Dedifferentiated amniotic fluid mesenchymal stem cell (primary cell): ENCODE data around the gene IGFL3.
"Not testable (repeated sequence)": the region's sequence is repeated elsewhere in the genome, so short reads cannot be mapped to it uniquely, and the experiment has no call there.

Experiments
- DNase-seq: peaks from one replicate; pipeline ENCODE4 v3.0.0-alpha.2; 2016; ENCODE audit errors: extremely low spot score

IGFL3 gene

DNA sequence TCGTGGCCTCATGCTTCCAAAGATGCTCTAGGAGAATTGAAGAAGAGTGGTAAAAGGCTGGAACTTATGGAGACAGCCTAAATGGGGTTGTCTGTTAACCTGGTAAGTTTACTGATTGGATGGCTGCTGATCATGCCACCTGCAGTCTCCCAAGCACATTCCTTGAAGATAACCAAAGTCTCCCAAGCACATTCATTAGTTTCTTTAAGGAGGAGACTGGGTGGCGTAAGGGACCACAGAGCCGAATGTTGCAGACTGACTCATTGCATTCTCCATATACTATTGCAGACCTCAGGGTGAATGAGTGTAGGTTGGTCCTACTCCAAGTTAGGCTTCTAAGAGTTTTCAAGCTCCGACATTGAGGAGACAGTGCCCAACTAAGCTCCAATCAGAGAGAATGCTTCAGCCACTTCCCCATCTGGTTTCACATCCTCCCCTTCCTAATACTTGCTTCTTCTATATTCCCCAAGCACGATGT is at the start of gene IGFL3:
IGFL3 (minus strand) TSS at position 51 of the 478 bp plus-strand sequence; CDS start at position 12, 39 bp downstream.
- no peak for DNase-seq

DNA sequence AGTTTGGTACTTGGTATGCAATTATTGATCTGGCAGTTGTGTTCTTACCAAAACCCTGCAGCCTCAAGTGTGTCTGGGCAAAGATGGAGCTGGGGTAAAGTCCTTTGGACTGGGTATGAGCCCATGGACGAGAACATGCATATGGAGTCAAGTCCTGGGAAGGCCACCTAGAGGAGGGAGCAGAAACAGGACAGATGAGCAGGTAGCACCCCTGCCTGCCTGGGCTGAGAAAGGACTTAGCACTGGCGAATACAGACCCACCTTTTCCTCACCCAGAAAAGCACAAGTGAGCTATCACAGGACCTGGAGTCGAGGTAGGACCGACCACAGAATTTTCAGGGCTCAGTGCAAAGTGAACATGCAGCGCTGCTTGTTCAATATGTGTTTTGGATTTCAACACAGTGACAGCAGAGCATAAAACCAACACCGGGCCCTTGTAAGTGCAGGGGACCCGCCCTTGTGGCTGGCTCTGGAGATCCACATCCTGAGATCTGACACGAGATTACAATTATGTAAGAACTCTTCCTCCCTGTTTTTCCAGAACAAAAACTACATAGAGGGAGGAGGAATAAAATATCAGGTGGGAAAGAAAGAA is 49.5 kb upstream of the IGFL3 start:
- no peak for DNase-seq

DNA sequence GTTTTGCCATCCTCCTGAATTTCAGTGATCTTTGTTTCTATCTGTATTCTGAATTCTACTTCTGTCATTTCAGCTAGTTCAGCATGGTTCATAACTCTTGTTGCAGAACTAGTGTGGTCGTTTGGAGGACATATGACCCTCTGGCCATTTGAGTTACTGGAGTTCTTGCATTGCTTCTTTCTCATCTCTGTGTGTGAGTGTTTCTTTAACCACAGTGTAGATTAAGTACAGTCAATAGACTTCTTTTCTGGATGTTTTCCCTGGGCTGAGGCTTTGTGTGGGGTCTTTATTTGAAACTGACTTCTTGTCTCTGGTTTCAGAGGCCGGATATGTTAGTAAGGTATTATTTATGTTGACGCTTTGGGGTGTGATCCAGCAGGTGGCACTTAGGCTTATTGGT is 38.2 kb upstream of the IGFL3 start:
- no peak for DNase-seq

DNA sequence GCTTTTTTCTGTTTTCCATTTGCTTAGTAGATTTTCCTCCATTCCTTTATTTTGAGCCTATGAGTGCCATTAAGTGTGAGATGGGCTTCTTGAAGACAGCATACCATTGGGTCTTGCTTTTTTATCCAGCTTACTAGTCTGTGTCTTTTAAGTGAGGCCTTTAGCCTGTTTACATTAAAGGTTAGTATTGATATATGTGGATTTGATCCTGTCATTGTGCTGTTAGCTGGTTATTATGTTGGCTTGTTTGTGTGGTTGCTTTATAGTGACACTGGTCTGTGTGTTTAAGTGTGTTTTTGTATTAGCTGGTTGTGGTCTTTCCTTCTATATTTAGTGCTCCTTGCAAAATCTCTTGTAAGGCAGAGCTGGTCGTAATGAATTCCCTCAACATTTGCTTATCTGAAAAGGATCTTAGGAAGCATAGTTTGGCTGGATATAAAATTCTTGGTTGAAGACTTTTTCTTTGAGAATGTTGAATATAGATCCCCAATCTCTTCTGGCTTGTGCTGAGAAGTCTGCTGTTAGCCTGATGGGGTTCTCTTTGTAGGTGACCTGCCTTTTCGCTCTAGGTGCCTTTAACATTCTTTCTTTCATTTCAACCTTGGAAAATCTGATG is 37.3 kb upstream of the IGFL3 start:
- not testable (repeated sequence) for DNase-seq

DNA sequence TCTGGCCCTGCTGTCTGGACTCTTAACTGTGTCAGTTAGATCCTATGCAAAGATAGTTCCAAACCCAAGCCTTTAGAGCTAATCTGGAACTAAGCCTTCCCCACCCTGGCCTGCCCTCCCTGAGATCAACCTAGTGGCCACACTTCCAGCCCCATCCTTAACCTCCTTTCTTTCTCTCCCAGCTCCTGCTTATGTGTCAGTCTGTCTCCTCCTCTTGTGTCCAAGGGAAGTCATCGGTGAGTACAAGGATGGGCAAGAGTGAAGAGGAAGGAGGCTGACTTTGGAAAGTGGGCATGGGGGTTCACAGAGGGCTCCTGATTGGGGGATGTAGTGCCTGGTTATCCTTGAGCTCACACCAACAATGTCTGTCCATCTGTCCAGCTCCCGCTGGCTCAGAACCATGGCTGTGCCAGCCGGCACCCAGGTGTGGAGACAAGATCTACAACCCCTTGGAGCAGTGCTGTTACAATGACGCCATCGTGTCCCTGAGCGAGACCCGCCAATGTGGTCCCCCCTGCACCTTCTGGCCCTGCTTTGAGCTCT is 35.8 kb upstream of the IGFL3 start:
- no peak for DNase-seq

DNA sequence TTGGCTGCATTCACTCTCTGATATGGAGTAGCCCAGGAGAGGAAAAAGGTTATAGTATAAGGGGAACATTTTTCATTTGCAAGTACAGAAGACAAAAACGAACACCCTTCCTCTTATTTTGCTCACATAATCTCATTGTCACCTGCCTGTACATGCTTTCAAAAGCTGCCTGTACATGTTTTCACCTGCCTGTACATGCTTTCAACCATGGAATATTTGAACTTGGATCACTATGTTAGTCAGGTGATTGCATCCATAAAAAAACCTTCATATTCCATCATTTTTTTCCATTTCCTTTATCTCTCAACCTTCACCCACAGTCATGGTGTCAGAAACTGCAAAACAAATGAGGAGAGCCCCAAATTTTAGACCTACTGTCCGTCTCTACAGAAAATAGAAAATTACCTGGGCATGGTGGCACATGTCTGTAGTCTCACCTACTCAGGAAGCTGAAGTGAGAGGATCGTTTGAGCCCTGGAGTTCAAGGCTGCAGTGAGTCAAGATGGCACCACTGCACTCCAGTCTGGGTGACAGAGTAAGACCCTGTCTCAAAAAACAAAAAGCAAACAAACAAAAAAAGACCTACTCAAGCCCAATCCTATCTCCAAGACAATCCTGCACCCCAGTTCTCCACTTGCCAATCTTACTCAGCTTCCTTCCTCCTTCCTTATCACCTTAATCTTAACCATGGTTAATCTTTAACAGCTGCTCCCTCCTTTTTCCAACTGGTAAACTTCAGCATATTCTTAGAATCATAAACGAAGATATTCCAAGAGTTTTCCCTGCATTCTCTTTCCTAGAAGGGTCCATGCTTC is 35.1 kb upstream of the IGFL3 start:
- DNase-seq: no peak

DNA sequence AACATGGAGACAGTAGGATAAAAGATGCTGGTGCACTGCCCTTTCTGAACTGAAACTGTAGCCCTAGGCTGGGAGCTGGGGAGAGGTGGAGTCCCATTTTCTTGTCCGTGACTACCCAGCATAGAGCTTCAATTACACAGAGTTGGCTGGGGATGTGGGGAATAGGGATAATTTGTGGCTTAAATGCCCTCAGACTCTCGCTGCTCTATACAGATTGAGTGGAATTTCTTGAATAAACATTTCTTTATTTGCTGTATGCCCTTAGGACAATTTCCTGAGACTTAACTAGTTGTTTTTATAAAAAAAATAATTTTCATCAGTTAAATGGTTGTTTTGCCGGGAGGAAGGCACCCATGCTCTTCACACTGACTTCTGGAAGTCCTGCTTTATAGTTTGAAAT is 30.7 kb upstream of the IGFL3 start:
- DNase-seq: peak; percentile 38

DNA sequence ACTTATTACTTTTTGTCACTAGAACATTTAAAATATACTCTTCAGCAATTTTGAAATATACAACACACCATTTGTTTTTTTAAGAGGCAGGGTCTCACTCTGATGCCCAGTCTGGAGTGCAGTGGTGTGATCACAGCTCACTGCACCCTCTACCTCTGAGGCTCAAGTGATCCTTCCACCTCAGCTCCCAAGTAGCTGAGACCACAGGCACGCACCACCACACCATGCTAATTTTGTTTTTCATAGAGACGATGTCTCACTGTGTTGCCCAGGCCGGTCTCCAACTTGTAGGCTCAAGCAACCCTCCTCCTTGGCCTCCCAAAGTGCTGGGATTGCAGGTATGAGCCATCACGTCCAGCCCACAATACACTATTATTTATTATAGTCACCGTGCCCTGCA is 26.1 kb upstream of the IGFL3 start:
- DNase-seq: no peak

DNA sequence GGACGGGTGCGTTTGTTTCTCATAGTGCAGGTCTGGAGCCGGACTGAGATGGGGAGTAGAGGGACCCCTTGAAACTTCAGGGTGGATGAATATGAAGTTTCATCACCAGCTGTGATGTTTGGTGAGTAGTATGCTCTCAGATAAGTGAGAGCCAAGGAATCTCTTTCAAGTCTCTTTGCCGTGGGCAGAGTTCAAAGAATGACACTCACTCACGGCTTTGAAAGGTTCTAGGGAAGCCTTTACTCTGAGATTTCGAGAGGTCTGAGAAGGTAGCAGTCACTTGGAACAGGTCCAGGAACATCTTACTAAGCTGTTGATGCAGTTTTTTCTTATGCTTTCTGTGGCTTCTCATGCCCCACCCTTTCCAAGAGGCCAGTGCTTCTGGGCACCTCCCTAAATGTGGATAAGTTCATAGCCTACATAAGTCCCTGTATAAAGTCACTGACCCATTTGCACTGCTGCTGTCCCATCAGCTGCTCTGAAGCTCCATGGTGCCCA is 23.4 kb upstream of the IGFL3 start, which contains the start of gene IGFL2:
IGFL2 (plus strand) TSS at position 448 of the 498 bp plus-strand sequence; CDS start at position 489, 41 bp downstream.
- DNase-seq: no peak

DNA sequence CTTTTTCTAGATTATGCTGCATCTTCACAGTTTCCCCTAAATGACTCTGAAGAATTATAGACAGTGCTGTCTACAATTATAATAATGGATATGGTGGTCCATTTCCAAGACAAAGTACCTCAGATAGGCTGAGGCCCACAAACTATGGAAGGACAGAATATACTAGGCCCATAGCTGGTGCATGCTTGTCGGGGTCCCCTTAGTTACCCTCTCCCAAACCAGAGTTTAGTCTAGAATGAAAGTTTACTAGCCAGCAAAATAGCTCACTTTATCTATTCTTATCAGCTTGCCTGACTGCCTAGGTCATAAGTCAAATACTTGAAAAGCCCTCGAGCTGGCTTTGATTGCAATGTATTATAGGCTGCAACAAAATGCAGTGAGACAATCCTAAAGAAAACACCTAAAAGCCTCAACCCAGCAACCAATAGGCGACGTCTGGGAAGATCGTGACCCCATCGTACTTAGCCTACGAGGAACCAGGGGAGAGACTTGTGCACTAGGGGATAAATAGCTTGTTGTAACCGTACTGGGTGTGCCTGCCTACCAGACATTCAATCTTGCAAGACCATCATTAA is 22.8 kb upstream of the IGFL3 start:
- no peak for DNase-seq

DNA sequence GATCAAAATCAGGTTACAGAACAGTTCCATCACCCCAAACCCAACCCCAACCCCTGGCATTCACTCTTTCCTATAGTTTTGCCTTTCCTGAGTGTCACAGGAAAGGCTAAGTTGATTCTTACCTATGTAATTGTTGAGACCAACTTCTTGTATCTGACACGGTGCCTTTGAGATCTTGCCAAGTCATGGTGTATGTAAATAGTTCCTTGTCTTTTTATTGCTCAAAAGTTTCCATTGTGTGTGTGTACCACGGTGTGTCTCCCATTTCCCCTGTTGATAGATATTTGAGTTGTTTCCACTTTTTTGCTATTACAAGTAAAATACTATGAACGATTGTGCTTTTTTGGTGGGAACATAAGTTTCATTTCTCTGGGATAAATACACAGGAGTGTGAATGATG is 20.3 kb upstream of the IGFL3 start:
- DNase-seq: no peak

DNA sequence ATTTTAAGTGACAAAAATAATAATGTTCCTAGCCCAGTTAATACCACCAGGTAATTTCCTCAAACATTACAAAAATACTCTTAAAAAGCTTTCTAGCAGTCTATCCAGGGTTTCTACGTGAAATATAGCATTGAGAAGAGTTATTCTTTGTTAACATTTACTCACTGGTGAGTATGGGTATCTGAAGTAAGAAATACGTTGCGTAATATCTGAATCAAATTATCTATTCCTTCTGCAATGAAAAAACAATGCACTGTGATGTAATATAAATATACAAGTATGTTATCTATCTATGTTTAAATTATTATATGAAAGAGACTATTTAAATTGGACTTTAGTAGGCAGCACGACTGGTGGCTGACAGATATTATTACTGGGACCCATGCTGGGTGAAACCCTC is 17.8 kb upstream of the IGFL3 start:
- DNase-seq: no peak

DNA sequence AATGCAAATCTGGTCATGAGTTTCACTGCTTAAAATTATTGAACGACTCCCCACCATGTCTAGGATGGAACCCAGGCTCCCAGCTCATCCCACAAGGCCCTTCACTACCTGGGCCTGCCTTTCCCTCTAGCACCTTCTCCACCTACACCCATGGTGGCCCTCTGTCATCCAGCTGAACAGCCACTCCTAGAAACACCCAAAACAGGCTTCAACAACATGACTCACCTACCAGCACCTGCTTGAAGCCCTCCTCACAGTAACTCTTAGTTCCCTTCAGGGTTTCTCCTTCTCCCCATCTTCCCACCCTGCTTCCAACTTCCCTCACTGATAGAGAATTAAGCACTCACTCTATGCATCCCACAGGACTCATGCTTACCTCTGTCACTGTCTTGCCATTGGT is 16.9 kb upstream of the IGFL3 start:
- DNase-seq: no peak

DNA sequence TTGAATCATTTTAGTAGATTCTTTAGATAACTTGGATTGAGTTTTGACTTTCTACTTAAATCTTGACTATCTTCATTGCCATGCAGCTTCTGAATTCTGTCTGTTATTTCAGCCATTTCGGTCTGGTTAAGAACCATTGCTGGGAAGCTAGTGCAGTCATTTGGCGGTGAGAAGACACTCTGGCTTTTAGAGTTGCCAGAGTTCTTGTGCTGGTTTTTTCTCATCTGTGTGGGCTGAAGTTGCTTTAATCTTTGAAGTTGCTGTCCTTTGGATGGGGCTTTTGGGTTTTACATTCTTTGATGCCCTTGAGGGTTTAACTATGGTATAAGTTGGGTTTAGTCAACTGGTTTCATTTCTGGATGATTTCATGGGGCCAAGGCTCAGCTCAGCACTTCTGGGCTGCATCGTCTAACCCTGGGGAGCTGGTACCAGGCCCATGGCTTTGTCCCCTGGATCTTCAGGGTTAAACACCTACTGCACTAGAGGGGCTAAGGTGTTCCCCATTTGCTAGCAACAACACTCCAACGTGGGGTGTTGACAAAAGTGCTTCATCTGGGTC is 13.5 kb upstream of the IGFL3 start:
- DNase-seq: no peak

DNA sequence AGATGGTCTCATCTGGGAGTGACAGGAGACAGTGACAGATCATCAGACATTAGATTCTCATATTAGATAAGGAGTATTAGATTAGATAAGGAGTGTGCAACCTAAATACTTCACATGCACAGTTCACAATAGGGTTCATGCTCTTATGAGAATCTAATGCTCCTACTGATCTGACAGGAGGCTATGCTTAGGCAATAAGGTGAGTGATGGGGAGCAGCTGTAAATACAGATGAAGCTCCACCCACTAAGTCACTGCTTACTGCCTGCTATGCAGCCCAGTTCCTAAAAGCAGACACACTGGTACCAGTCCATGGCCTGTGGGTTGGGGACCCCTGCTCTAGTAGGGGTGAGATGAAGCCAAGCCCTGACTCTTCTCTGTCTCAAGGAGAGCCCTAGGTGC is 10.0 kb upstream of the IGFL3 start:
- DNase-seq: no peak

DNA sequence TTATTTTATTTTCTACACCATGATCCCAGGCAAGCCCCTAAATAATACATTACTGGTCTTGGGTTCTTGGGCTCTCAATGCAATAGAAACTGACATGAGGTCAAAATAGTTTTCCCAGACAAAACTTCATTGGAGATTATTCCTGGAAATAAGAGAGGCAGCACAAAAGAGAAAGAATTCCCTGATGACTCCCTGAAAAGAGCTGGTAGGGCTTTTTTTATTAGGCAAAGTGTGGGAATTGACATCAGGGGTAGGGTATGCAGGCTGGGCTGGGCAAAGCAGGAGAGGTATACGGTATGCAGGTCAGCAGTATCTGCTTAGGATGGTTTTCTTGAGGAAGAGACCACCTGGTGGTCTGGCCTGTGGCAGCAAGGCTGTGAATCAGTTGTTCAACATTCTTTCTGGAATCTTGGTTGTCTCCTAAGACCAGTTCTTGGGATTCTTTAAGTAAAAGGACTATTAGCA is 9.3 kb upstream of the IGFL3 start:
- no peak for DNase-seq

DNA sequence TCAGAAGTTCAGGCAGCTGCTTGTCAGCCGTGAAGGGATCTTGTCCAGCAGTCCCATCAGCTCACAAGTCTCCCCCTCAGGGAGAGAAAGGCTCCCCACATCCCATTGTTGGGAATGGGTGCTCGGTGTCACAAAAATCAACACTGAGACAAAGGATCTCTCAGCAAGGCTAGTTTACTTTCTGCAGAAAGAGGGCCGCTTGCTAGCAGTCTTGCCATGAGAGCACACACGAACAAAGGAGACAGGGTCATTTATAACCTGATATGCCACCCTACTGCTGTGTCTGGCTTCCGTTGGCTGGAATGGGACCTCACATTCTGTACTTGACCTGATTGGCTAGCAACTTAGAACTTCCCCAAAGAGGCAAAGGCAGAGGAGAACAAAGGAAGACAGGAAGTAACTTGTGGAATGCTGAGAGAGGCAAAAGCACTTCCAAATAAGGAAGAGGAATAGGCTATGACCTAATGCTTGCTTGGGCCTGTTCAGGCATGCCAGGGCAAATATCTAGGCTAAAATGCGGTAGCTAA is 8.7 kb upstream of the IGFL3 start:
- DNase-seq: peak; percentile 67

DNA sequence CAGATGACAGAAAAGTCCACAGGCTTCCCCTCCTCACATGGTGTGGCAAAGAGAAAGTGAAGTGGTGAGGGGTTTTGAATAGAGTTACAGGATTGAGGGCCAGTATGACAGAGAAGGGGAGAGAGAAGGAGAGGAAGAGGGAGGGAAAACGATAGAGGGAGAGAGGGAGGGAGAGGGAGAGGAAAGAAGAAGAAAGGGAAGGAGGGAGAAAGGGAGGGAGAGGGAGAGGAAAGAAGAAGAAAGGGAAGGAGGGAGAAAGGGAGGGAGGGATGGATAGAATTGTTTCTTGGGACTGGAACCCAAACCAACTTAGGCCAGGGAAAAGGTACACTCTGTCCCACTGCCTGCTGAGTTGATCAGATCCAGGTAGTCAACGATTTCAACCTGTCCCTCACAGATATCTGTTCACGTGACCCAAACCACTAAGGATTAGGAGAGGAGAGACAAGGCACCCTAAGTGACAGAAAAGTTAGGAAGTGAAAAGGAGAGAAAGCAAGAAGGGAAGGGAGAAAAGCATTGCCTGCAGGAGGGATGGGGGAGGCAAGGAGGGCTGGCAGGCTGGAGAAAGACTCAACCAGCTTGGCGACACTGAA is 8.1 kb upstream of the IGFL3 start:
- DNase-seq: no peak

DNA sequence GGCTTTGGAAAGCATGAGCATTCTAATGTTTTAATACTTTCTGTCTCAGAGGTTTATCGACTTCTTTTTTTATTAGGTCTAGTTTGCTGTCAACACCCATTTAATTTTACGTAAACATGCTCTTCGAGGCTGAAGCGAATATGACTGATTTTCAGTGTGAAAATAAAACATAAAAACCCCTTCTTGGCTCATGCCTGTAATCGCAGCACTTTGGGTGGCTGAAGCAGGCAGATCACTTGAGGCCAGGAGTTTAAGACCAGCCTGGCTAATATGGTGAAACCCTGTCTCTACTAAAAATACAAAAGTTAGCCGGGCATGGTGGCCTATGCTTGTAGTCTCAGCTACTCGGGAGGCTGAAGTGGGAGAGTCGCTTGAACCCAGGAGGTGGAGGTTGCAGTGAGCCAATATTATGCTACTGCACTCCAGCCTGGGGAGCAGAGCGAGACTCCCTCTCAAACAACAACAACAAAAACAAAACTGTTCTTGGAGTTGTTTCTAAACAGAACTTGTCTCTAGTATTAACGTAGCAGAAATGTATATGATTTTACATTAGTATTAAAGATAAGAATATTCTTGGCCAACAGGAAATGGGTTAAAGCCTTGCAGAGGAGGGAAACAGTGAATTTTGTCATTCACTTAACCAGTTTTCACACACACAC is 7.1 kb upstream of the IGFL3 start:
- no peak for DNase-seq

DNA sequence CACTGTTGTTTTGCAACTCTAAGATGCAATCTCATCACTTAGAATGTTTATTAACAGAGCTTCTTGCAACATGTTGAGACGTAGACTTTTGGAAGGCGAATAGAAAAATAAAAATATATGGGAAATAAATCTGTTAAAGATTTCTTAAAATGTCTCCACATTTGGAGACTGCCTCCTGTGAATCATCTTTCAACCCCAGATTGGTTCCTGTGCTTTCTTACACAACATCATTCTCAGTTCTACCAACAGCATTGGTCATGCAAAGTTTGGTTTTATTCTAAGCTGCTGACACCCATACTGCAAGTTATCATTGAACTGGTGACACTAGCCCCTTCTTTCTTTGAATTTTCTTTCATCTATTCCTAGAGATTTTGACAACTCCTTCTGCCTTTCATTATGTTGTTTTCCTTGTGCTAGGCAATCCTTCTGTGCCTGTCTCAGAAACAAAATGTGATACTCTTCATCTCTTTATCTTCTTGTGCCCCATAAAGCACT is 1.6 kb upstream of the IGFL3 start:
- no peak for DNase-seq
